ENCODE data around the gene RNF130.

Gene RNF130

DNA sequence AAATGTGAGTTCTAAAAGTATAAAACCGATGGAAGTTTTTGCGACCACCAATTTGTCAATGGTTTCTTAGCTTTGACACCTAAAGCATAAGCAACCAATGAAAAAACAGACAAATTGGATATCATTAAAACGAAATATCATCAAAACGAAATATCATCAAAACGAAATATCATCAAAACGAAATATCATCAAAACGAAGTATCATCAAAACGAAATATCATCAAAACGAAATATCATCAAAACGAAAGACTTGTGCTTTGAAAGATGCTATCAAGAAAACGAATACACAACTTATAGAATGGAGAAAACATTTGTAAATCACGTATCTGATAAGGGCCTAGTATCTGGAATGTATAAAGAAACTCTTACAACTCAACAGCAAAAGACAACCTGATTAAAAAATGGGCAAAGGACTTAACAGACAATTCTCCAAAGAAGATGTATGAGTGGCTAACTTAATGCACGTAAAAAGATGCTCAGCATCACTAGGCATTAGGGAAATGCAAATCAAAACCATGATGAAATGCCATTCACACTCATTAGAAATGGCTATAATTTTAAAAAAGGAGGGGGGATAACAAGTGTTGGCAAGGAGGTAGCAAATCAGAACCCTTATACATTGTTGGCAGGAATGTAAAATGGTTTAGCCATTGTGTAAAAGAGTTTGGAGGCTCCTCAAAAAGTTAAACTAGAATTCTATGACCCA, 134.4 kb downstream of the RNF130 start:
- no peak overlapping the region for H3K4me3 ChIP-seq (ENCODE audit: low read depth, low read length)
- TF ChIP-seq, protein P1, sequence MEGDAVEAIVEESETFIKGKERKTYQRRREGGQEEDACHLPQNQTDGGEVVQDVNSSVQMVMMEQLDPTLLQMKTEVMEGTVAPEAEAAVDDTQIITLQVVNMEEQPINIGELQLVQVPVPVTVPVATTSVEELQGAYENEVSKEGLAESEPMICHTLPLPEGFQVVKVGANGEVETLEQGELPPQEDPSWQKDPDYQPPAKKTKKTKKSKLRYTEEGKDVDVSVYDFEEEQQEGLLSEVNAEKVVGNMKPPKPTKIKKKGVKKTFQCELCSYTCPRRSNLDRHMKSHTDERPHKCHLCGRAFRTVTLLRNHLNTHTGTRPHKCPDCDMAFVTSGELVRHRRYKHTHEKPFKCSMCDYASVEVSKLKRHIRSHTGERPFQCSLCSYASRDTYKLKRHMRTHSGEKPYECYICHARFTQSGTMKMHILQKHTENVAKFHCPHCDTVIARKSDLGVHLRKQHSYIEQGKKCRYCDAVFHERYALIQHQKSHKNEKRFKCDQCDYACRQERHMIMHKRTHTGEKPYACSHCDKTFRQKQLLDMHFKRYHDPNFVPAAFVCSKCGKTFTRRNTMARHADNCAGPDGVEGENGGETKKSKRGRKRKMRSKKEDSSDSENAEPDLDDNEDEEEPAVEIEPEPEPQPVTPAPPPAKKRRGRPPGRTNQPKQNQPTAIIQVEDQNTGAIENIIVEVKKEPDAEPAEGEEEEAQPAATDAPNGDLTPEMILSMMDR (IDR thresholded peaks at IDR 0.05; ENCODE audit: low read depth, low read length) = no peak

DNA sequence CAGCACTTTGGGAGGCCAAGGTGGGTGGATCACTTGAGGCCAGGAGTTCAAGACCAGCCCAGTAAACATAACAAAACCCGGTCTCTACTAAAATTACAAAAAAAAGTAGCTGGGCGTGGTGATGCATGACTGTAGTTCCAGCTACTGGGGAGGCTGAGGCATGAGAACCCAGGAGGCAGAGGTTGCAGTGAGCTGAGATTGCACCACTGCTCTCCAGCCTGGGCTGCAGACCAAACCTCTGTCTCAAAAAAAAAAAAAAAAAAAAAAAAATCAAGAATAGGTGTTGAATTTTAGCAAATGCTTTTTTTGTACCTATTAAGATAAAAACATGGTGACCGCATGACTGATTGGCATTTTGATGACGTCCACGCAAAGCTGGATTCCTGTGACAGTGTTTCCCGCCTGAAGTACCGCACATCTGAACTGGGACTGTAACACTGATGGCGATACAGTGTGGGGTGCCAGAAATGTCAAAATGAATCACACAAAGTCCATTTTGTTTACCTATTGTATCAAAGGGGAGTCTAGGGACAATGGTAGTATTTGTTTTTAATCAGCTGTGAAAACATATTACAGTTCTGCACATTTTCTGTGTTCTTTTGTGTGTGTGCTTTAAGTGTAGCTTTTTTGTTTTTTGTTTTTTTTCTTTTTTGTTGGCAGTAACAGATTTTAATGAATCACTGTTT, 140.6 kb downstream of the RNF130 start:
- H3K4me3 ChIP-seq (ENCODE audit: low read depth, low read length) = no peak overlapping the region
- TF ChIP-seq, protein P1 (IDR thresholded peaks at IDR 0.05; ENCODE audit: low read depth, low read length) = no peak

DNA sequence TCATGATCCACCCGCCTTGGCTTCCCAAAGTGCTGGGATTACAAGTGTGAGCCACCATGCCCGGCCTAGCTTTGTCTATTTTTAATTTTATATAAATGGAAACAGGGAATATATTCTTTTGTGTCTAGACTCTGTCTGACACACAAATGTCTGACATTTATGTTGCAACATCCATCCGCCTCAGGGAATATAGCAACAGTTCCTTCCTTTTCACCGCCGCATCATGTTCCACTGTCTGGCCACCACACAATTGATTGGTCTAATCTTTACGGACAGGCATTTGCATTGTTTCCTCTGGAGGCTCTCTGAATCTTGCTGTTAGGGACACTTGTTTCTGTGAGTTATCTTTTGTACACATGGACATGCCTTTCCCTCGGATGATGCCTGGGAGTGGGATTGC, 143.7 kb downstream of the RNF130 start:
- no peak overlapping the region for H3K4me3 ChIP-seq (ENCODE audit: low read depth, low read length)
- TF ChIP-seq, protein P1 (IDR thresholded peaks at IDR 0.05; ENCODE audit: low read depth, low read length) = no peak

DNA sequence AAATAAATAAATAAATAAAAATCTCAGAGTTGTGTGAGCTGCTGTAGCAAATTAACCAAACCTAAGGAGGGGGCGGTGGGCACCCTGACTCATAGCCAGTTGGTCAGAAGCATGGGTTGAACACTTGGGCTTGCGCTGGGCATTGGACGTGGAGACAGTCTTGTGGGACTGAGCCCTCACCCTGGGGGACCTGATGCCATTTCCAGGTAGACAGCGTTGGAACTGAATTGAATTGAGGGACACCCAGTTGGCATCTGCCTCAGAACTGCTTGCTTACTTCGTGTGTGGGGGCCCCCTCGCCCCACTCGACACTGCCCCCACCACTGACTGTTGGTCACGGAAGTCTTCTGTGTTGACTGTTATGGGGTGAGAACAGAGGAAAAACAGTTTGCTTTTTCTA, 144.9 kb downstream of the RNF130 start:
- H3K4me3 ChIP-seq (ENCODE audit: low read depth, low read length) = no peak overlapping the region
- TF ChIP-seq, protein P1 (IDR thresholded peaks at IDR 0.05; ENCODE audit: low read depth, low read length) = no peak

DNA sequence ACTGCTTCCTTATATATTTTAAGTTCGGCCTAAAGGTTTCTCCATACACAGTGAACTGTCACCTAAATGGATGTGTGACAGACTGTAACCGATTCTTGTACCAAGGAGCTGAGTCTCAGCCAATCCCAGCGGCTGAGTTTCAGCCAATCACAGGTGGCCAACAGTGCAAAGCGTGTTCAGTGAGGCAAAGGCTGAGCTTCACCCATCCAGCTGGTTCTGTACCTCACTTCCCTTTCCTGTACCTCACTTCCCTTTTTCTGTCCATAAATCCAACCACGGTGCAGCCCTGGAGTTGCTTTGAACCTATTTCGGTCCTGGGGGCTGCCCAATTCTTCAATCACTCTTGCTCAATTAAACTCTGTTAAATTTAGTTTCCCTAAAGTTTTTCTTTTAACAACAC, 148.1 kb downstream of the RNF130 start:
- H3K4me3 ChIP-seq (ENCODE audit: low read depth, low read length) = no peak overlapping the region
- TF ChIP-seq, protein P1 (IDR thresholded peaks at IDR 0.05; ENCODE audit: low read depth, low read length) = no peak

DNA sequence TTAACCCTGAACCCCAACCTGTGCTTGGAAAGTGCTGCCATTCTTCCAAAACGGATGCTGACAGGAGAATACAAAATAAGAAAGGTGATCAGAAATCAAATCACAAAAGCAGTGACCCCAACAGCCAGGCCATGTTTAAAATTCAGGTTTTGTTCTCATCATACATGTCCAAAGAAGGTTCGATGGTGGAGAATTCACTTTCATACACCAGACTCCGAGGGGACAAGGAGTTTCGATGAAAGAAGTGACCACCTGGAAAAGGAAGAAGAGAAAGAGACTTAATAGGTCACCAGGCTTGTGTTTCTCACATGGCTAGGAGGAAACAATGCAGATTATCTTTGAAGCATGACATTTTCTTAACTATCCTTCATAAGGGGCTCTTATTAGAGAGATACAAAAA, 151.4 kb downstream of the RNF130 start:
- no peak overlapping the region for H3K4me3 ChIP-seq (ENCODE audit: low read depth, low read length)
- TF ChIP-seq, protein P1 (IDR thresholded peaks at IDR 0.05; ENCODE audit: low read depth, low read length) = no peak

DNA sequence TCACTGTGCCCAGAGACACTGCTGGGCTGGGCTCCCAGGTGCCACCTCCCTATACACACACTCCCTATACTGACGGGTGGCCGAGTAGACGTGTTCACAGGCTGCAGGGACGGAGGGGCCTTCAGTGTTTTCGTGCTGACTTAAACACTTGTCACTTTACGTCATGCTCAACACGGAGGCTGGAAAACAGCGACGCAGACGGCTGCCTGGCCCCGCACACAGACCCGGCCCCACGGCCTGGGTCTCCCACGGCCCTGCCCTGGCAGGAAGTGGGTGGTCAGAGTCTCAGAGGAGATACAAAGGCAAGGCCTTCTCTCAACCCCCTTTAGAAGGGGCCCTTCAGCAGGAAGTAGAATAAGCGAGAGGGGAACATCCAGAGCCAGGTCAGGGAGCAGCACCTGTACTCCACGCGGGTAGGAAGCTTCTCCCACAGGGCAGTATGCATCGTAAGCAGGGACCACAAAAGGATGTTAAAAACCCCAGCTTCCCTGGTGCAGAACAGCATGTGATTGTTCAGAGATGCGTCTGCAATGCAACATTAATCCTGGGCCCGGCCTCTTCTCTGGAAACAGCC, 152.0 kb downstream of the RNF130 start:
- TF ChIP-seq, protein P1 (IDR thresholded peaks at IDR 0.05; ENCODE audit: low read depth, low read length) = no peak
- H3K4me3 ChIP-seq (ENCODE audit: low read depth, low read length) = no peak overlapping the region
